NCI-H524 treated with DMSO at 0.1 percent for 48 hours (cell line): ENCODE data around the gene NOTCH2.

Source experiments
- DNase-seq: peaks from one replicate; lab custom pipeline; 2025; lab: John Stamatoyannopoulos, UW

NOTCH2 gene

GRCh38 chr1:119975006-119975405 is 94.5 kb downstream of the NOTCH2 start:
- DNase-seq: no peak

DNA sequence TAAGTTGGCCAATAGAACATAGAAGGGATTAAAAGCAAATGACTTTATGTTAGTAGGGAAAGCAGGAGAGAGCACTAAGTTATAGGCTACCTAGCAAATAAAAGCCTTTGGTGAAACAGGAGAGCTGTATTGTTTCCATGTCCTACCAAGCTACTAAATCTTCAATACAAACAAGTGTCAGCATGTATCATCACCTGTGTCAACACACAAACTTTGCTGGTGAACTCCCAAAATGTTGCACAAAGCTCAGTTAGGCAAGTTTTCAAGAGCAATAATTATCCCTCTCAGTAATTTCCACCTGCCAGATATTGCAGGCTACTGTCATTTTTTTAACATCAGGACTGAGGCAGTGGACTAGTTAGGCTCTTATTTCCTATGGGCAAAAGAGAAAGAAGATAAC is 95.4 kb downstream of the NOTCH2 start:
- DNase-seq: no peak

- DNase-seq: no peak
These were observed 97.5 kb downstream of the NOTCH2 start for GRCh38 chr1:119971710-119972570.

DNA sequence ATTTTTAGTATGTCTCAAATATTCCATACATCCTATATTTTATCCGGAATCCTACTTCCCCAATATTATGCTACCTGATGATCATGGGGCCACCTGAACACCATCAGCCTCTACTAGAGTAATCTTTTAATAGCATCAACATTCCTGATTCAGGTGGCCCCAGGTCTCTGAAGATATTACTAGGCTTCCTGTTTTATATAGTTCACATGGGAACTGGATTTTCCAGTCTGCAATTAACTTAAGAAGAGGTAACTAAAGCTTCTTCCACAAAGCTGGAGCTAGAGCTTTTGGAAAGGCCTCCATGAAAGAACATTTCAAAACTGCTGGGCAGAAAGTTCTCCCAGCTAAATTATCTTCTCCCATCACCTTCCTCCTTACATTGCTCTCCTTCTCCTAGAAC is 100.9 kb downstream of the NOTCH2 start:
- DNase-seq: no peak

- DNase-seq: no peak
These were observed 101.4 kb downstream of the NOTCH2 start for GRCh38 chr1:119968068-119968492.

GRCh38 chr1:119966681-119967080 is 102.8 kb downstream of the NOTCH2 start:
- DNase-seq: no peak

GRCh38 chr1:119966020-119966419 is 103.4 kb downstream of the NOTCH2 start:
- DNase-seq: no peak

DNA sequence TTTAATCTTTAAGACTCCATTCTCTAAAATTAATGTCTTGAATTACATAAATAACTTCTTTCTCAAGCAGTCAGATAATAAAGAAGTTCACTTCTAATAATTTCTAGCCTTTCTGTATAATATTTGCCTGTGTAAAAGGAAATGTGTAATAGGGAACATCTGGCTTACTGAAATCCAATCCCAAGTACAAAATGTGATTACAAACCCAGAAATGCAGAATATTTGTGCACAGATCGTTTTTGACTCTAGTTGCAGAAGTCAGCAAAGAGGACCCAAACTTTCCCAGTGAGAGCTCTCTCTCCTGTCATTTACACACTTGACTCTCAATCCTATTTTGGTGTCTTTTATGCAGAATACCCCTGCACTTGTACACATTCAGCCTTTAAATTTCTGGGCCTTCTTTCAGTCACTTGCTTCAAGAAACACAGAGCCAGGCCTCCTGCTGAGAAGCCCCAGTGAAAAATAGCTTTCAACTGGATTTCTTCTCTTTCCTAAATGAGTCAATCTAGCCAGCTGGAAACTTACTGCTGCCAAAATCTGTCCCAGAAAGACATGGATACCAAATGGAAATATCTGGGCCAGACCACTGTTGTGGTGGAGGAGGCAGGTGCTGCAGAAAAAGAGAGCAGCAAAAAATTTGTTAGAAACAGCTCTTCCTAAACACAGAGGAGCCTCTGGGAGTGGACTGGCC is 104.6 kb downstream of the NOTCH2 start:
- DNase-seq: no peak

DNA sequence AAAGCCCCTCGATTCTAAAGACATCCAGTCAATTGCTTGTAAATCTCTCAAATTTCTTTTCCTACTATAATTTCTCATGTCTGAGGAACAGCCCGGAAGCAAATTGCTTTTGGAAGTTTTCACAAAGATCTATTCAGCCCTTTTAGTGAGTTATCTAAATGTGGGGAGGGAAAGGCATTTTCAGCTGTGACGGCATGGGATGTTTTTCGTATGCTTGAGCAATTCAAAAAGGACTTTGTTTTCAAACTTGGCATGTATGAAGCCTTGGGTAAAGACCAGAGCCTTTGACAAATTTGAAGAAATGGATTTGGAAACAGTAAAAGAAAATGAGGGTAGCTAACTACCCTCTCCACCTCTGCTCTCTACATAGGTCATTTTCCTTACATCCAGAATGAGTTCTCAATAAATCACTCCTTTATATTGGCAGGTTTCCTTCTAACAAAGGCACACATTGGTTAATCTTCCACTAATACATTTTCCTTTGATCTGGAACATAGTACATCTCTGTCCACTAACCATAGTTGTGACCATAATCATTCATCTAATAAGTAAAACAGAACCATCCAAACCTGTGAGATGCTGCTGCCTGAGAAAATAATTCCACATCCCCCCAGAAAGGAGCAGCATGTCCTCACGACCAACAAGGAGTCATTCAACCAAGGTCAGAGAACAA is 107.0 kb downstream of the NOTCH2 start:
- DNase-seq: no peak

DNA sequence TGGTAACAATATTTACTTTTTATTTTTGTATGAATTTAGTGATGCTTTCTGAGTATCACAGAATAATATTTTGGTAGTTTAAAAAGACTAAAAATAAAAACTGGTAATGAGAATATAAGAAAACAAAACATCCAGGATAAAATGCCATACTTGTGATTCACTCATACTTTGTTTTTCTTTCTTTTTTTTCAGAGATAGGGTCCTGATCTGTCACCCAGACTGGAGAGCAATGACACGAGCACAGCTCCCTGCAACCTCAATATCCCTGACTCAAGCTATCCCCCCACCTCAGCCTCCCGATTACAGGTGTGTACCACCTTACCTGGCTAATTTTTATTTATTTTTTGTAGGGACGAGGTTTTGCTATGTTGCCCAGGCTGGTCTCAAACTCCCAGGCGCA is 109.0 kb downstream of the NOTCH2 start:
- DNase-seq: no peak

DNA sequence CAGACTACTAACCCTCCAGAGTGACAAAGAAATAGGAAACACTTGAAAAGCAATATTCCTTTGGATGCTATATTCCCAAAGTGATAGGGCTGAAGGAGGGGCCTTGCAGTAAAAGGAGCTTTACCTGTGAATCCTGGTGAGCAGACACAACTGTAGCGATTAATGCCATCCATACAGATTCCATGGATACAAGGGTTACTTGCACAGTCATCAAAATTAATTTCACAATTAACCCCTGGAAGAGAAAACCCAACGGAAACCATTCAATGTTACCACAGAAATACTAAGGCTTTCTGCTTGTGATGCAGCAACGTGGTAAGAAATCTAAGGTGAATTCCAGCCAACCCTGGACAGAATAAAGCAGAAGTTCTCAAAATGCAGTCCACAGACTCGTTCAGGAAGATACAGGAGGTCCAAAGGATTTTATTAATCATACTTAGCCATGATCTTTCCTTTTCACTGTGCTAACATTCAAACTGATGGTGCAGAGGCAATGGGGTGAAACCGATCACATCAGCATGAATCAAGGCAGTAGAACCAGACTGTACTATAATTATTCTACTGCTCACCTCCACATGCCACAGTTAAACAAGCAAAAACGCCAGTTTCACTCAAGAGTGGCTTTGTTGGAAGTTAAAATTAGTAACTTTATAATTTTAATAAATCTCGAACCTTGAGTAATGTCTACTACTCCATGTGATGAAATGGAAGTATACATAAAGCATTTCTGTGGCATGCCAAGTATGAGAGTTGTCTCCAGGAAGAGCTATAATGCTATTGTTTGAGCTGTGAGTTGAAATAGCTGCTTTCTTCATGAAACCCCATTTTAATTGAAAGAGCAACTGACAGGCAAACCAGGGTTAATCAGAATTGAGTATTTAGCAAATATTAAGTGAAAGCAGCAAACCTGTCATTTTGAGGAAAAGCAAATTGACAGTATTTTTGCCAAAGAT is 109.9 kb downstream of the NOTCH2 start:
- no peak for DNase-seq

GRCh38 chr1:119958223-119958622 is 111.2 kb downstream of the NOTCH2 start:
- no peak for DNase-seq

DNA sequence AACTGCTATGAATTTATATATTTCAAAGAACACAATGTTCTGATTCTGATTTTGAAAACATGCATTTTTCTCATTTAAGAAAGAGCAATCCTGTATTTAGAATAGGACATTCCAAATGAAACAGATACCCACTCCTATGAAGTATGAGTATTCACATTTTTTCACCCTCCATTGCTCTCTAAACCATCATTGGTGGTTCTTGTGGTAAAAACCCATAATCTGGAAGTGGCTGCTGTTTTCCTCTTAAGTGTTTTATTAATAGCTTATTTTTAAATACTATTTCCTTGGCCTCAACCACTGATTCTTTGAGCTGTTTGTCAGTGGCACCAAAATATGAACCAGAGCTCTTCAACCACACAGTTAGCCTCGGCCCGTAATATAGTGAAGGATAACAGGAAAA is 113.2 kb downstream of the NOTCH2 start:
- no peak for DNase-seq

- DNase-seq: no peak
These were observed 114.7 kb downstream of the NOTCH2 start for GRCh38 chr1:119954476-119955422.

GRCh38 chr1:119953266-119953998 is 116.0 kb downstream of the NOTCH2 start:
- no peak for DNase-seq

DNA sequence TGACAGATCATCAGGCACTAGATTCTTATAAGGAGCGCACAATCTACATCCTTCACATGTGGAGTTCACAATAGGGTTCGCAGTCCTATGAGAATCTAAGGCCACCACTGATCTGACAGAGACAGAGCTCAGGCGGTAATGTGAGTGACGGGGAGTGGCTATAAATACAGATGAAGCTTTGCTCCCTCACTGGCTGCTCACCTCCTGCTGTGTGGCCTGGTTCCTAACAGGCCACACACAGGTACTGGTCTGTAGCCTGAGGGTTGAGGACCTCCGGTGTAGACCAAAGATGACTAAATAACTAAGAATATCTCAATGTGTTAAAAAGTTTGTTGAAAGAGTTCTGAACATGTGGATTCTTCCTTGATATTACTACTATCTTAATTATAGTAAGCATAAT is 117.0 kb downstream of the NOTCH2 start:
- DNase-seq: no peak

DNA sequence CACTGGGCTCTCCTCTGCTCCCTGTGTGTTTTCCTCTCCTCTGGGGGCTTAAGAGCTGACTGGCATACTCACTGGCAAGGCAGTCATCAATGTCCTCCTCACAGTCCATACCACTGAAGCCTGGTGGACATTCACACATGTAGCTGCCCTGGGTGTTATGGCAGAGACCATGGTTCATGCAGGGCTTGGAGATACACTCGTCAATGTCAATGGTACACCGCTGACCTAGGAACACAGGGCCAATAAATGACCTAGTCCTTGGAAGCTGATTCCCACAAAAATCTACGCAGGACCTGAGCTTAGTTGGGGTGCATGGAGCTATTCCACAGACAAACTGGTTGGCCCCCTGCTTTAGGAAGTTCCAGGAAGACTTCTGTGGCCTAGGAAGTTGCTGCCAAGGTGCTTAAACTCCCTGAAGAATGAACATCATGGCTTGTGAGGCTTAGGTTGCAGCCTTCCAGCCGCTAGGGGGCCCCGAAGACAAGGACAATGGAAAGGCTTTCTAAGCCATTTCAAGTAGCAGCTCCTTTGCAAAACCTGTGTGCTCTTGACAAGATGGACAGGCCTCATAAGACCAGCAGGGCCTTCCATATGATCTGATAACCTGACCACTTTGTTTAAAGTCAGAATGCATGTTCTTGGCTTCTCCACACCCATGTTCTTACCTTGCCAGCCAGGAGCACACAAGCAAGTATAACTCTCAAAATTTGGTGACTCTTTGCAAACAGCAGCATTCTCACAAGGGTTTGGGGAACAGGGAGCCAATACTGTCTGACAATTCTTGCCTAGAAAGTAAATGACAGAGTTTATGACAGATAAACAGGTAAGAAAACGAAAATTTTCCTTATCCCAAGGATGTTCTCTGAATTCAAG is 120.9 kb downstream of the NOTCH2 start:
- DNase-seq: peak; percentile 17

- no peak for DNase-seq
These were observed 122.0 kb downstream of the NOTCH2 start for GRCh38 chr1:119947468-119947867.

GRCh38 chr1:119946724-119947123 is 122.7 kb downstream of the NOTCH2 start:
- no peak for DNase-seq
